GM12891 (cell line): Measurements from ENCODE around the gene TMED9.

Experiments used
- PAX5 ChIP-seq: IDR thresholded peaks from 2 replicates; pipeline ENCODE4 v1.6.1; 2011; ENCODE audit warnings: low read length, moderate library complexity, mild to moderate bottlenecking; ENCODE audit not compliant: insufficient read depth, severe bottlenecking
- POLR2A ChIP-seq: IDR thresholded peaks from 2 replicates; pipeline ENCODE4 v1.6.1; 2011; ENCODE audit warnings: low read depth, low read length, control low read depth
- POLR2AphosphoS5 ChIP-seq: IDR thresholded peaks from 2 replicates; pipeline ENCODE4 v1.6.1; 2011; ENCODE audit warnings: low read depth, low read length, control low read depth
- POU2F2 ChIP-seq: IDR thresholded peaks from 2 replicates; pipeline ENCODE4 v1.6.1; 2011; ENCODE audit warnings: low read depth, mild to moderate bottlenecking, control low read depth, low read length, moderate library complexity
- SPI1 ChIP-seq: IDR thresholded peaks from 2 replicates; pipeline ENCODE4 v1.6.1; 2011; ENCODE audit warnings: low read depth, low read length, control low read depth
- TAF1 ChIP-seq: IDR thresholded peaks from 2 replicates; pipeline ENCODE4 v1.6.1; 2011; ENCODE audit warnings: low read depth, low read length, control low read depth

DNA sequence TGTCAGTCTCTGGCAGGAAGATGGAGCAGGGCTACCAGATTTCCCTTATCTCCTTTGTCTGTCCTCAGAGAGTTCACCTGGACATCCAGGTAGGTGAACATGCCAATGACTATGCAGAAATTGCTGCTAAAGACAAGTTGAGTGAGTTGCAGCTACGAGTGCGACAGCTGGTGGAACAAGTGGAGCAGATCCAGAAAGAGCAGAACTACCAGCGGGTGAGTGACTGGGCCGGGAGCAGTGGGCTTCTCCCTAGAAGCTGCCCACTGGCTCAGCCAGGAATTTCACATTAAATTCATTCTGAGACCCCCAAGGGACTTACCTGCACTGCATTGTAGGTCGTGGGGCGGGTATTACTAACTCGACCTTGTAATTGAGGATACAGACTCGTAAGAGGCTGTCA is 2.1 kb downstream of the TMED9 start:
- no peak for TF ChIP-seq POLR2A
- no peak for TF ChIP-seq POLR2AphosphoS5
- no peak for TF ChIP-seq TAF1
- no peak for TF ChIP-seq SPI1
- no peak for TF ChIP-seq POU2F2
- no peak for TF ChIP-seq PAX5
